ENCODE measurements around the gene TSPAN9. TPM values are rescaled to one million over a fixed set of nuclear protein-coding genes. Genes with fewer than 3 reads are reported as not detected.

Gene TSPAN9
- total and polyA plus RNA-seq, 3 donors from 2014 or later, result 14.2 to 23.5 (median 19.8) TPM

GRCh38 chr12:3269594-3269993 lies 192.4 kb downstream of the TSPAN9 start:
- intact Hi-C loops (cut with DNase I; ENCODE audit: low total_unique reads), result no loop called here
- no peak overlapping the region for H3K27ac ChIP-seq
- H3K4me1 ChIP-seq, result peaks cover 17% of the 10 kb centered on the region
- TF ChIP-seq CTCF (IDR thresholded peaks at IDR 0.05) (no peak), POLR2A (IDR thresholded peaks at IDR 0.05) (no peak)
- no peaks in the 10 kb centered on the region for H3K27me3 ChIP-seq
- 67 to 93% methylated on average over 3 to 11 of the region's 11 CpGs for WGBS, 2 donors
- no peak for DNase-seq
- H3K4me3 ChIP-seq, result no peak overlapping the region
- H3K9me3 ChIP-seq, result no peaks in the 10 kb centered on the region
- H3K36me3 ChIP-seq (ENCODE audit: low read depth, missing control alignments), result no peaks in the 10 kb centered on the region

GRCh38 chr12:3271146-3271545 lies 194.0 kb downstream of the TSPAN9 start:
- Histone ChIP-seq H3K9me3 (no peaks in the 10 kb centered on the region), H3K4me1 (peaks cover 20% of the 10 kb centered on the region), H3K27me3 (no peaks in the 10 kb centered on the region), H3K27ac (no peak overlapping the region), H3K4me3 (no peak overlapping the region), H3K36me3 (ENCODE audit: low read depth, missing control alignments) (no peaks in the 10 kb centered on the region)
- no peak for DNase-seq
- WGBS, 2 donors, result 43 to 76% methylated on average over 1 of the region's 1 CpG
- intact Hi-C loops (cut with DNase I; ENCODE audit: low total_unique reads), result loop anchor here (5.0 kb wide), 1 partner anchor 199 kb away; no protein-coding TSS in a partner anchor
- TF ChIP-seq CTCF (IDR thresholded peaks at IDR 0.05) (no peak), POLR2A (IDR thresholded peaks at IDR 0.05) (no peak)

GRCh38 chr12:3271639-3272038 lies 194.5 kb downstream of the TSPAN9 start:
- intact Hi-C loops (cut with DNase I; ENCODE audit: low total_unique reads), result loop anchor here (5.0 kb wide), 1 partner anchor 199 kb away; no protein-coding TSS in a partner anchor
- 65 to 69% methylated on average over 6 of the region's 6 CpGs for WGBS, 2 donors
- TF ChIP-seq POLR2A (IDR thresholded peaks at IDR 0.05) (no peak), CTCF (IDR thresholded peaks at IDR 0.05) (no peak)
- Histone ChIP-seq H3K9me3 (no peaks in the 10 kb centered on the region), H3K4me1 (peaks cover 20% of the 10 kb centered on the region), H3K36me3 (ENCODE audit: low read depth, missing control alignments) (no peaks in the 10 kb centered on the region), H3K4me3 (no peak overlapping the region), H3K27me3 (no peaks in the 10 kb centered on the region), H3K27ac (no peak overlapping the region)
- no peak for DNase-seq

GRCh38 chr12:3272958-3273357 lies 195.8 kb downstream of the TSPAN9 start:
- Histone ChIP-seq H3K27me3 (no peaks in the 10 kb centered on the region), H3K36me3 (ENCODE audit: low read depth, missing control alignments) (no peaks in the 10 kb centered on the region), H3K4me1 (peaks cover 10% of the 10 kb centered on the region), H3K9me3 (no peaks in the 10 kb centered on the region), H3K27ac (no peak overlapping the region), H3K4me3 (no peak overlapping the region)
- DNase-seq, result no peak
- 91 to 93% methylated on average over 9 of the region's 9 CpGs for WGBS, 2 donors
- TF ChIP-seq POLR2A (IDR thresholded peaks at IDR 0.05), result no peak
- TF ChIP-seq CTCF (IDR thresholded peaks at IDR 0.05), result no peak
- intact Hi-C loops (cut with DNase I; ENCODE audit: low total_unique reads), result loop anchor here (5.0 kb wide), 1 partner anchor 201 kb away; no protein-coding TSS in a partner anchor

GRCh38 chr12:3273409-3273853 lies 196.3 kb downstream of the TSPAN9 start:
- 77 to 81% methylated on average over 5 to 7 of the region's 7 CpGs for WGBS, 2 donors
- no peak for TF ChIP-seq POLR2A (IDR thresholded peaks at IDR 0.05)
- TF ChIP-seq CTCF (IDR thresholded peaks at IDR 0.05), result no peak
- no peak overlapping the region for H3K4me3 ChIP-seq
- intact Hi-C loops (cut with DNase I; ENCODE audit: low total_unique reads), result loop anchor here (5.0 kb wide), 1 partner anchor 201 kb away; no protein-coding TSS in a partner anchor
- DNase-seq, result no peak
- no peaks in the 10 kb centered on the region for H3K9me3 ChIP-seq
- no peak overlapping the region for H3K27ac ChIP-seq
- peaks cover 10% of the 10 kb centered on the region for H3K4me1 ChIP-seq
- H3K36me3 ChIP-seq (ENCODE audit: low read depth, missing control alignments), result no peaks in the 10 kb centered on the region
- no peaks in the 10 kb centered on the region for H3K27me3 ChIP-seq

All from testis (tissue), 3 donors.